Heart left ventricle (tissue), 13 donors: Measurements from ENCODE around the gene CAPG.

Source experiments
- CTCF ChIP-seq, 12 donors: fragments of 200-600 bp; sonication (generic) in 4 of 12; IDR thresholded peaks; one replicate each; pipeline versions ENCODE4 v1.5.0 to v1.8.0; 2018 to 2022; ENCODE audit warnings: antibody characterized with exemption in 12 of 12, mild to moderate bottlenecking in 5 of 12
- POLR2A ChIP-seq, 2 donors: fragments of 450-650 bp; IDR thresholded peaks; one replicate each; pipeline ENCODE4 v1.6.1; 2017; ENCODE audit warnings: antibody characterized with exemption in 2 of 2, mild to moderate bottlenecking in 2 of 2, moderate library complexity in 2 of 2
- donor health status: ischemic (EF 13 %, LVEDD 7.1; RV severe dilation, severe dysfunction).
- donor health status: DM: no; HTN: yes; CAD: no.
- donor health status: DM: no; HTN: no; CAD: no.
- donor health status: ischemic (EF 25% LVEDD 6.9; RV normal size, moderate dysfunction).
- donor health status: ischemic (EF 25% LVEDD 5.7; RV mildly dilated, moderate dysfunction).
- donor health status: ischemic (EF 35%, LVEDD 5.7; RV mildly dilated, moderate dysfunction).
- donor health status: nonischemic (EF 11% LVEDD 7.7; RV severe dilation, severe dysfunction).
- donor health status: DM: yes; HTN: yes; CAD: no.
- donor health status: PGD.
- donor health status: ischemic (EF 29% LVEDD 5.4; RV normal size, mild dysfunction).
- donor health status: nonischemic (EF 23%, LVEDD 6.1; RV moderate dilation, normal function).

- no peak for TF ChIP-seq CTCF (IDR thresholded peaks at IDR 0.05)
- no peak for TF ChIP-seq POLR2A (IDR thresholded peaks at IDR 0.05)
These were observed 16.3 kb downstream of the CAPG start for GRCh38 chr2:85393836-85394235.
